ENCODE data around the gene MRTFA. TPM values are rescaled to one million over a fixed set of nuclear protein-coding genes. Genes with fewer than 3 reads are reported as not detected.
A peak's percentile ranks its signal among the peaks of the same experiment; 100 is the strongest.

Gene MRTFA
- total RNA-seq, 4 donors from 2014 or later = 24.5 to 56.3 (median 40.9) TPM

GRCh38 chr22:40436505-40437431 lies 199.8 kb downstream of the MRTFA start:
- H3K27ac ChIP-seq = peak overlapping the region; percentile 29 to 77 (median 51)
- peaks cover 0 to 29% (median 0%) of the 10 kb centered on the region in 3 donors for H3K36me3 ChIP-seq
- peaks cover 0 to 60% (median 20%) of the 10 kb centered on the region in 3 donors for H3K4me1 ChIP-seq
- no peaks in the 10 kb centered on the region for H3K9me3 ChIP-seq
- peak overlapping the region in 2 of 4 donors; percentile 8 to 36 for H3K4me3 ChIP-seq
- no peaks in the 10 kb centered on the region for H3K27me3 ChIP-seq
- DNase-seq = no peak
- TF ChIP-seq CTCF (IDR thresholded peaks at IDR 0.05) (peak; percentile 60 to 73 (median 64)), POLR2A (IDR thresholded peaks at IDR 0.05) (no peak)
- intact Hi-C loops (cut with DNase I) = no loop called here
- 9 to 27% methylated on average over 12 of the region's 12 CpGs for WGBS, 2 donors

- no peaks in the 10 kb centered on the region for H3K9me3 ChIP-seq
- H3K27ac ChIP-seq = peak overlapping the region in 1 of 4 donors; percentile 5
- WGBS, 2 donors = 88 to 95% methylated on average over 2 to 5 of the region's 5 CpGs
- intact Hi-C loops (cut with DNase I) = no loop called here
- TF ChIP-seq CTCF (IDR thresholded peaks at IDR 0.05) (no peak), POLR2A (IDR thresholded peaks at IDR 0.05) (no peak)
- H3K36me3 ChIP-seq = peaks cover 5 to 47% (median 6%) of the 10 kb centered on the region in 3 donors
- H3K4me3 ChIP-seq = no peak overlapping the region
- DNase-seq = no peak
- no peaks in the 10 kb centered on the region for H3K27me3 ChIP-seq
- H3K4me1 ChIP-seq = peaks cover 0 to 43% (median 14%) of the 10 kb centered on the region in 3 donors
Measured at GRCh38 chr22:40434745-40435144, 201.8 kb downstream of the MRTFA start.

GRCh38 chr22:40434106-40434505 lies 202.4 kb downstream of the MRTFA start:
- 95% methylated on average over 3 of the region's 3 CpGs for WGBS, 2 donors
- no peaks in the 10 kb centered on the region for H3K27me3 ChIP-seq
- intact Hi-C loops (cut with DNase I) = no loop called here
- H3K9me3 ChIP-seq = no peaks in the 10 kb centered on the region
- no peak overlapping the region for H3K4me3 ChIP-seq
- H3K36me3 ChIP-seq = peaks cover 9 to 54% (median 10%) of the 10 kb centered on the region in 3 donors
- DNase-seq = no peak
- peaks cover 0 to 43% (median 14%) of the 10 kb centered on the region in 3 donors for H3K4me1 ChIP-seq
- H3K27ac ChIP-seq = no peak overlapping the region
- TF ChIP-seq CTCF (IDR thresholded peaks at IDR 0.05) (no peak), POLR2A (IDR thresholded peaks at IDR 0.05) (no peak)

GRCh38 chr22:40433416-40434090 lies 203.0 kb downstream of the MRTFA start:
- Histone ChIP-seq H3K27ac (no peak overlapping the region), H3K27me3 (no peaks in the 10 kb centered on the region), H3K4me3 (no peak overlapping the region), H3K36me3 (peaks cover 9 to 59% (median 10%) of the 10 kb centered on the region in 3 donors), H3K4me1 (peaks cover 0 to 41% (median 14%) of the 10 kb centered on the region in 3 donors), H3K9me3 (no peaks in the 10 kb centered on the region)
- intact Hi-C loops (cut with DNase I) = no loop called here
- WGBS, 2 donors = 54 to 73% methylated on average over 3 of the region's 3 CpGs
- no peak for TF ChIP-seq CTCF (IDR thresholded peaks at IDR 0.05)
- TF ChIP-seq POLR2A (IDR thresholded peaks at IDR 0.05) = no peak
- no peak for DNase-seq

GRCh38 chr22:40432625-40433024 lies 203.9 kb downstream of the MRTFA start:
- WGBS, 2 donors = 94 to 96% methylated on average over 2 of the region's 2 CpGs
- no peaks in the 10 kb centered on the region for H3K27me3 ChIP-seq
- peaks cover 0 to 31% (median 14%) of the 10 kb centered on the region in 3 donors for H3K4me1 ChIP-seq
- H3K27ac ChIP-seq = no peak overlapping the region
- H3K36me3 ChIP-seq = peaks cover 9 to 69% (median 16%) of the 10 kb centered on the region in 3 donors
- no peak overlapping the region for H3K4me3 ChIP-seq
- intact Hi-C loops (cut with DNase I) = no loop called here
- DNase-seq = no peak
- TF ChIP-seq POLR2A (IDR thresholded peaks at IDR 0.05) (no peak), CTCF (IDR thresholded peaks at IDR 0.05) (no peak)
- no peaks in the 10 kb centered on the region for H3K9me3 ChIP-seq

All from esophagus squamous epithelium (tissue), 5 donors.